Suprapubic skin (tissue), 4 donors: ENCODE measurements around the gene CASP6.

Experiments used
- EP300 ChIP-seq: sonication (generic); formaldehyde crosslinking; IDR thresholded peaks from one replicate; pipeline ENCODE4 v1.6.1; 2017; ENCODE audit warnings: antibody characterized with exemption
- POLR2A ChIP-seq, 2 donors: fragments of 450-650 bp; IDR thresholded peaks; one replicate each; pipeline ENCODE4 v1.6.1; 2017; ENCODE audit warnings: antibody characterized with exemption in 2 of 2, mild to moderate bottlenecking in 2 of 2, moderate library complexity in 2 of 2
- POLR2AphosphoS5 ChIP-seq, 3 donors: sonication (generic); formaldehyde crosslinking; IDR thresholded peaks; one replicate each; pipeline ENCODE4 v1.6.1; 2017; ENCODE audit warnings: antibody characterized with exemption in 3 of 3
- TF ChIP-seq, protein P1 (sequence below), 2 donors: fragments of 200-600 bp in 1 of 2; fragments of 450-650 bp in 1 of 2; sonication (generic) in 1 of 2; IDR thresholded peaks; one replicate each; pipeline ENCODE4 v1.5.1; 2016 to 2019; ENCODE audit warnings: antibody characterized with exemption in 2 of 2, mild to moderate bottlenecking in 1 of 2, moderate library complexity in 1 of 2

GRCh38 chr4:109649872-109650271 lies 53.4 kb downstream of the CASP6 start:
- TF ChIP-seq, protein P1, sequence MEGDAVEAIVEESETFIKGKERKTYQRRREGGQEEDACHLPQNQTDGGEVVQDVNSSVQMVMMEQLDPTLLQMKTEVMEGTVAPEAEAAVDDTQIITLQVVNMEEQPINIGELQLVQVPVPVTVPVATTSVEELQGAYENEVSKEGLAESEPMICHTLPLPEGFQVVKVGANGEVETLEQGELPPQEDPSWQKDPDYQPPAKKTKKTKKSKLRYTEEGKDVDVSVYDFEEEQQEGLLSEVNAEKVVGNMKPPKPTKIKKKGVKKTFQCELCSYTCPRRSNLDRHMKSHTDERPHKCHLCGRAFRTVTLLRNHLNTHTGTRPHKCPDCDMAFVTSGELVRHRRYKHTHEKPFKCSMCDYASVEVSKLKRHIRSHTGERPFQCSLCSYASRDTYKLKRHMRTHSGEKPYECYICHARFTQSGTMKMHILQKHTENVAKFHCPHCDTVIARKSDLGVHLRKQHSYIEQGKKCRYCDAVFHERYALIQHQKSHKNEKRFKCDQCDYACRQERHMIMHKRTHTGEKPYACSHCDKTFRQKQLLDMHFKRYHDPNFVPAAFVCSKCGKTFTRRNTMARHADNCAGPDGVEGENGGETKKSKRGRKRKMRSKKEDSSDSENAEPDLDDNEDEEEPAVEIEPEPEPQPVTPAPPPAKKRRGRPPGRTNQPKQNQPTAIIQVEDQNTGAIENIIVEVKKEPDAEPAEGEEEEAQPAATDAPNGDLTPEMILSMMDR (IDR thresholded peaks at IDR 0.05): no peak
- TF ChIP-seq POLR2A (IDR thresholded peaks at IDR 0.05) (no peak), EP300 (no peak), POLR2AphosphoS5 (IDR thresholded peaks at IDR 0.05) (no peak)
